ENCODE results near the gene MRPL37.

DNA sequence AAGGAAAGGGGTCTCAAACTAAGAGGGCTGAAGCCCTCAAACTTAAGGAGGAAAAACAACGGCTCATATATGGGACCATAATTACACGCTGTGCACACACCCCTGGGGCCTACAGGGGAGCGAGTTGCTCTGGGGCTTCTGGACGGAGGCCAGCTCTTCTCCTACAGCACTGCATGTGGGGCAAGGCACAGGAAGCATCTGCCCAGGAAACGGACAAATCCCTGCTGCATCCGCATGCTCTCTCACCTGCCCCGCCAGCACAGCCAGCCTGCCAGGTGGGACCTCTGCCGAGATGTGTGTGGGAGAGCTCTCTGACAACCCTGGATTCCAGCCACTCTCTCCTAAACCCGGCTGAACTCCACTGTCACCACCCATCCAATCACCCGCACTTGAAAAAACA, 54.1 kb downstream of the MRPL37 start:
- TF ChIP-seq EZH2 (IDR thresholded peaks at IDR 0.05) (no peak), POLR2AphosphoS5 (IDR thresholded peaks at IDR 0.05; ENCODE audit: borderline replicate concordance, low read depth, low read length) (no peak; the same call in 1 of the 2 replicates)
